ENCODE results near the gene SMARCC1.

DNA sequence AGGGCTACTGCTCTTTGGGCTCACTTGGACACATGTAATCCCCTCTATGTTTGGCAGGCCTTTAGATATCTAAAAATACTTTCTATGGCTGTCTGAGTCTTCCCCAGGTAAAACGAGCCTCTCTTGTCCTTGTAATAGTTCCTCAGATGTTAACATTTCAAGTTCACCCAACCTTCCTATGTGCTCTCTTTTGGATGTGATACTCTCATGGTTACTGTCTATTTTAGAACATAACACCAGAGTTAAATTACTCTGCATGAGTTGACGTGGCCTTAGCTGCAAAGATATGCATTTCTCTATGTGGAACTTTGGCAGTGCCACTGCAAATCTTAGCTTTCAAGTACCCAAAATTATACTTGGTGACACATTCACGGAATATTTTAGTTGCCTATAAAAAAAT lies 171.1 kb downstream of the SMARCC1 start:
- TF ChIP-seq CTCF (IDR thresholded peaks at IDR 0.05; ENCODE audit: low read depth, low read length) (no peak), EZH2phosphoT487 (IDR thresholded peaks at IDR 0.05; ENCODE audit: low read depth) (no peak)

Measured in OCI-LY3 (cell line).